Fibroblast of pulmonary artery (primary cell): ENCODE data around the gene FBLN2.
"Not testable (repeated sequence)": the region's sequence is repeated elsewhere in the genome, so short reads cannot be mapped to it uniquely, and the experiment has no call there.

Experiments
- DNase-seq: peaks from one replicate; pipeline ENCODE4 v3.0.0-alpha.2; 2010; ENCODE audit warnings: low read depth
- H3K4me3 ChIP-seq: replicated peaks from 2 replicates; pipeline ENCODE4 v1.5.1; 2011; ENCODE audit warnings: low read depth, mild to moderate bottlenecking, control low read depth, low read length, moderate library complexity
- TF ChIP-seq, protein P1 (sequence below): IDR thresholded peaks from 2 replicates; pipeline ENCODE4 v1.5.1; 2011; ENCODE audit warnings: mild to moderate bottlenecking, control low read depth, low read length, inconsistent platforms; ENCODE audit errors: missing control alignments

The FBLN2 gene

DNA sequence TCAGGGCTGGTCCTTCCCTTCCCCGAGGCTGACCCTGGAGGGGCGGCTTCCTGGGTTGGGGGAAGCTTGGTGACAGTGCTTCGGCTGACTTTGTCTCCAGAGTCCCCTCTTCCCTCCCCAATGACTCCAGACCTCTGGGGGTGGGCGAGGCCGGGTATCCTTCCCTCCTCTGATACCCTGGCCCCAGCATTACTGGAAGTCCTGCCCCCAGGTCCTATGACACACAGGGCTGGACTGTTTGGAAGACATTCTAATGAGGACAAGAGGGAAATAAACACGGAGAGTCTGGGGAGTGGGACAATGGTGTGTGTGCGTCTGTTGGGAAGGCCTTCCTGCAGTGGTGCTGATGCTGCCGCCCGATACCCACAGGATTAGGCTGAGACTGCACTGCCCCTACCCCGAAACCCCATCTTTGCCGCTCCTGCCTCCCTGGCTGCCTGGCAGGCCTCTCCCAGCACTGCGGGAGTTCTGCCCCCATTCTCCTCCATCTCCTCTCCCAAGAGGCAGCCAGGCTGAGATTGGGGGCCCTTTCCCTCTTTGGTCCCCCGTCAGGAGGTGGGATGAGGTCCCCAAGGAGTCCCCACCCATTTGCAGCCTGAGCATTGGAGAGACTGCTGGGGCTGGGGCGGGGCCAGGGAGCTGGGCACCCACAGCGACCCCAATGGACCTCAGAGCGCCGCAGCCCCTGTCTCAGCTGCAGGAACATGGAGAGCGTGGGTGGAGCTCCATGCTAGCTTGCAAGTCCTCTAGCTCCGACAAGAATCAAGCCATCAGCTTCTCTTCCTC lies 29.7 kb upstream of the FBLN2 start:
- DNase-seq: no peak
- TF ChIP-seq, protein P1, sequence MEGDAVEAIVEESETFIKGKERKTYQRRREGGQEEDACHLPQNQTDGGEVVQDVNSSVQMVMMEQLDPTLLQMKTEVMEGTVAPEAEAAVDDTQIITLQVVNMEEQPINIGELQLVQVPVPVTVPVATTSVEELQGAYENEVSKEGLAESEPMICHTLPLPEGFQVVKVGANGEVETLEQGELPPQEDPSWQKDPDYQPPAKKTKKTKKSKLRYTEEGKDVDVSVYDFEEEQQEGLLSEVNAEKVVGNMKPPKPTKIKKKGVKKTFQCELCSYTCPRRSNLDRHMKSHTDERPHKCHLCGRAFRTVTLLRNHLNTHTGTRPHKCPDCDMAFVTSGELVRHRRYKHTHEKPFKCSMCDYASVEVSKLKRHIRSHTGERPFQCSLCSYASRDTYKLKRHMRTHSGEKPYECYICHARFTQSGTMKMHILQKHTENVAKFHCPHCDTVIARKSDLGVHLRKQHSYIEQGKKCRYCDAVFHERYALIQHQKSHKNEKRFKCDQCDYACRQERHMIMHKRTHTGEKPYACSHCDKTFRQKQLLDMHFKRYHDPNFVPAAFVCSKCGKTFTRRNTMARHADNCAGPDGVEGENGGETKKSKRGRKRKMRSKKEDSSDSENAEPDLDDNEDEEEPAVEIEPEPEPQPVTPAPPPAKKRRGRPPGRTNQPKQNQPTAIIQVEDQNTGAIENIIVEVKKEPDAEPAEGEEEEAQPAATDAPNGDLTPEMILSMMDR: no peak
- no peak overlapping the region for H3K4me3 ChIP-seq

DNA sequence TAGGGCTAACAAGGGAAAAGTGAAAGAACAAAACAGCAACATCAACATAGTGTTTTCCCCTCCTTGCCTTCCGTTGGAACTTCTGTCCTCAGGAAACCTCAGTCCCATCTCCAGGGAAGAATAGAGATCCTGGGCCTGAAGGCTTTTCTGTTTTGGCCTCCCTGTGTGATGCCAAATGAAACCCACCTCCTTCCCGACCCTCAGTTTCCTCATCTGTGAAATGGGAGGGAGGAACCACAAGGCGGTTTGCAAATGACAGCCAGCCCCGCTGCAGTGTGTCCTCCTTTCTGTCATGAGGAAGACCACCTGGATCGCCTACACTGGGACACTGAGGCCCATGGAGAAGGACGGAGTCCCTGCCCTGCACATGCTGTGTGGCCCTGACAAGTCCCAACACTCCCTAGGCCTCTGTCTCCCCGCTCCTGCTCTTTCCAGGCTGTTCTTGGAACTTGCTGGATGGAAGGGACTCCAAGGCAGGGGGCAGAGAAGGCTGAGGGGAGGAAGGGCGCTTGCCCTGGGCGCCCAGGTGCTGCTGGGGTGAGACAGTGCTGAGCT lies 28.5 kb upstream of the FBLN2 start:
- DNase-seq: no peak
- TF ChIP-seq, protein P1: no peak
- no peak overlapping the region for H3K4me3 ChIP-seq

DNA sequence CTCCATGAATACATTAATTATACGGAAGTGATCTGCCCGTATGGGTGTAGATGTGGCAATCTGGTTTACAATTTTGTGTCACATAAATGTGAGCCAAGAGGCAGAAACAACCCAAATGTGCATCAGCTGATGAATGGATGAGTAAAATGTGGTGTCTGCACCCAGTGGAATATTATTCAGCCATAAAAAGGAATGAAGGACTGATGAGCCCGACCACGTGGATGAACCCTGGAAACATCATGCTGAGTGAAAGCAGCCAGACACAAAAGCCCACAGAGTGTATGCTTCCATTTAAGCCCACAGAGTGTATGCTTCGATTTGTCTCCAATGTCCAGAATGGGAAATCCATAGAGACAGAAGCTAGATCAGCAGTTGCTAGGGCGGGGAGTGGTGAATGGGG lies 27.6 kb upstream of the FBLN2 start:
- no peak for DNase-seq
- no peak overlapping the region for H3K4me3 ChIP-seq
- TF ChIP-seq, protein P1: no peak

DNA sequence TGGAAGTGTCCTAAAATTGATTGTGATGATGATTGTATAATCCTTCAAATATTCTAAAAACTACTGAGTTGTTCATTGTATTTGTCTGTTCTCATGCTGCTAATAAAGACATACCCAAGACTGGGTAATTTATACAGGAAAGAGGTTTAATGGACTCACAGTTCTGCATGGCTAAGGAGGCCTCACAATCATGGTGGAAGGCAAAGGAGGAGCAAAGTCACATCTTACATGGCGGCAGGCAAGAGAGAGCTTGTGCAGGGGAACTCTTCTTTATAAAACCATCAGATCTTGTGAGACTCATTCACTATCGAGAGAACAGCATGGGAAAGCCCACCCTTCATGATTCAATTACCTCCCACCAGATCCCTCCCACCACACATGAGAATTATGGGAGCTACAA lies 27.2 kb upstream of the FBLN2 start:
- not testable (repeated sequence) for DNase-seq, H3K4me3 ChIP-seq

DNA sequence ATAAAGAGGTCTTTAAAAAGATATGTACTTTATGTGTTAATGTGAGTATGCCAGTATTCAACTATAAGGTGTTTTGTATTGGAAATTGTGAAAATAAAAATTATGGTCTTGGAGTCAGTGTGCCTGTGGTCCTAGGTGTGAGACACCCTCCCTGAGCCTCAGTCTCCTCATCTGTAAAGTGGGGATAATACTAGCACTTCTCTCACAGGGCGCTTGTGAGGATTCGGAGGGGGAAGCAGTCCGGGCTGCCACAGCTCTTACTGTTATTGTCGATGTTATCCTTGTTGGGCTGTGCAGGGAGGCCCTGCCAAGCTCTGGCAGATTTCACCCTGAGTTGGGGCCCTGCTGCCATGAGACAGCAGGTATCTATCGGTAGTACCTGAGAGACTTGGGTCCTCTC lies 26.7 kb upstream of the FBLN2 start:
- TF ChIP-seq, protein P1: no peak
- no peak for DNase-seq
- no peak overlapping the region for H3K4me3 ChIP-seq

DNA sequence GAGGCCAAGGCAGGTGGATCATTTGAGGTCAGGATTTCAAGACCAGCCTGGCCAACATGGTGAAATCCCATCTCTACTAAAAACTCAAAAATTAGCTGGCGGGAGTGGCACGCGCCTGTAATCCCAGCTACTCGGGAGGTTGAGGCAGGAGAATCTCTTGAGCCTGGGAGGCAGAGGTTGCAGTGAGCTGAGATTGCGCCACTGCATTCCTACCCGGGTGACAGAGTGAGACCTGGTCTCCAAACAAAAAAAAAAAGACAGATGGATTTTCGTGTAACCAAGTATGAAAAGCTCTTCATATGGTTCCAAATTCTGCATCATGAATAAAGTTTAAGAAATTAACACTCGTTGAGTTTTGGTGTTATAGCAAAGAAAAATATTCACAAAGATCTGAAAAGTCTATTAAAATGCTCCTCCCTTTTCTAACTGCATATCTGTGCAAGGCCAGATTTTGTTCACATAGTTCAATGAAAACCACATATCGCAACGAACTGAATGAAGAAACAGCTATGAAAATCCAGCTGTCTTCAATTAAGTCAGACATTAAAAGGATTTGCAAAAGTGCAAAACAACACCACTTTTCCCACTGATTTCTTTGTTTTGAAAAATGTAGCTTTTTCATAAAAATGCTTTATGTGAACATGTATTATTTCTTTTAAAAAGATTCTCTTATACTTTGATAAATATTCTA lies 23.8 kb upstream of the FBLN2 start:
- peak; percentile 50 for DNase-seq
- TF ChIP-seq, protein P1: no peak
- no peak overlapping the region for H3K4me3 ChIP-seq

DNA sequence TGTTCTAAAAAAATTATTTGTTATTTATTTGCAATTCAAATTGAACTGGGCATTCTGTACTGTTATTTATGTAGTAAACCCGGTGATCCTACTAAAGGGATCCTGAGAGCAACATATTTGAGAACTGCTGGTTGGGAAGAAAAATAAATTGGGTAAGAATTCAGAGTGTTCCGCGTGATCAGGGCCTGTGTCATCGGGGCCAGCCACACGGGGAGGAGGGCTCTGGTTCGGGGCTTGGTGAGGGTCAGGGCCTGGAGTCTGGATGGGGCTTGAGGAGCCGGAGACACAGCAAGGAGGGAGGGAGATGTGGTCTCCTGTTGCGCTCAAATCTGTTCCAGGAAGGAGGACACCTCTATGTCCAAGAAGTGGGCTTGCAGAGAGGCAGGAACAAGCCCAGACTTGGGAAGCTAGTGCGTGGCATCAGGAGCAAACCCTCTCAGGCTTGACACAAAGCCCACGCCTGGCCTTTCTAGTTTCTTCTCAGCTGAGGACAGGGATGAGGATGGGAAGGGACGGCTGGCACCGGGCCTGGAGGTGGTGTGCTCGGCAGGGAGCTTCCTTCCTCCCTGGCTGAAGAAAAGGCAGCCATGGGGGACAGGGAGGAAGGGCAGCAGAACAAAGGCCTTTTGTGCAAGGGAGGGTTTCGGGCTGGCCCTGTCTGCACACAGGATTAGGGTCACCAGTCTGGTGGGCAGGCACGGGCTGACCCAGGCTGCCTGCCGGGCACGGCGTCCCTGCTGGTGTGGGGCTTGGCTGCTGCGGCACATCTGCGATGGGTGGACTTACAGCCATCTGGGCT lies 22.9 kb upstream of the FBLN2 start:
- TF ChIP-seq, protein P1: no peak
- H3K4me3 ChIP-seq: no peak overlapping the region
- DNase-seq: no peak
